ENCODE data around the gene DHX38. TPM values are rescaled to one million over a fixed set of nuclear protein-coding genes. Genes with fewer than 3 reads are reported as not detected.
A peak's percentile ranks its signal among the peaks of the same experiment; 100 is the strongest.

DHX38 gene
- total and polyA plus RNA-seq, 2 of the 13 experiments (the other 11 are each of a cell fraction or from before 2014, with no cell fraction given) = 54.4 to 85.9 TPM

DNA sequence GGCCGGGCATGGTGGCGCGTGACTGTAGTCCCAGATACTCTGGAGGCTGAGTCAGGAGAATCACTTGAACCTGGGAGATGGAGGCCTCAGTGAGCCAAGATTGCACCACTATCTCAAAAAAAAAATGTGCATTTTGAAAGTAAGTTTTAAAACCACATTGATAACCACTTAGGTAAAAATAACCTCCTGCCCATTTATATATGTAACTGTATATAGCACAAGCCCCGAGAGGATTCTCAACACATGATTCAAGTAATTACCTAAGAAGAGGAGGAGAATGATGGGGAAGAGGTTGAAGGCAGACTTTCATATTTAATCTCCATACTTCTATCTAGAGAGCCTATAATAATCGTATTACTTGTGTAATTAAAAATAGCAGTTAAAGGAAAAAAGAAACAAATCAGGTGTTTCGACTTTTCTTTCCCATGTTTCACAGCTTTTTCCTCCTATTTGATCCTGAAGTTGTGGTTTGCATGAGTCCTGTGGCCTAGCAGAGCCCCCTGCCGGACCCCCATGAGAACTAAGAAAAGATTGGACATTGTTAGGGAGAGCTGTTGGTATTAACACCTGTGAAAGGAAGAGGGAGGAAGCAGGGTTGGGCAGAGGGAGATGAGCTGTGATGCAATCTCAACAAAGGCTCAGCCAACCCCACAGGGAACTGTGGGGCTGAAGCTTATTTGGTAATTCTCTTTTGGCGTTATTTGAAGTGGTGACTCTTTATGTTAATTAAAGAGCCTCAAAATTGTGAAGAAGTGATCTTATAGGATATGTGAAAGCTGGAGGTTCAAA is 56.2 kb downstream of the DHX38 start (continued):
- TF ChIP-seq, protein P1, sequence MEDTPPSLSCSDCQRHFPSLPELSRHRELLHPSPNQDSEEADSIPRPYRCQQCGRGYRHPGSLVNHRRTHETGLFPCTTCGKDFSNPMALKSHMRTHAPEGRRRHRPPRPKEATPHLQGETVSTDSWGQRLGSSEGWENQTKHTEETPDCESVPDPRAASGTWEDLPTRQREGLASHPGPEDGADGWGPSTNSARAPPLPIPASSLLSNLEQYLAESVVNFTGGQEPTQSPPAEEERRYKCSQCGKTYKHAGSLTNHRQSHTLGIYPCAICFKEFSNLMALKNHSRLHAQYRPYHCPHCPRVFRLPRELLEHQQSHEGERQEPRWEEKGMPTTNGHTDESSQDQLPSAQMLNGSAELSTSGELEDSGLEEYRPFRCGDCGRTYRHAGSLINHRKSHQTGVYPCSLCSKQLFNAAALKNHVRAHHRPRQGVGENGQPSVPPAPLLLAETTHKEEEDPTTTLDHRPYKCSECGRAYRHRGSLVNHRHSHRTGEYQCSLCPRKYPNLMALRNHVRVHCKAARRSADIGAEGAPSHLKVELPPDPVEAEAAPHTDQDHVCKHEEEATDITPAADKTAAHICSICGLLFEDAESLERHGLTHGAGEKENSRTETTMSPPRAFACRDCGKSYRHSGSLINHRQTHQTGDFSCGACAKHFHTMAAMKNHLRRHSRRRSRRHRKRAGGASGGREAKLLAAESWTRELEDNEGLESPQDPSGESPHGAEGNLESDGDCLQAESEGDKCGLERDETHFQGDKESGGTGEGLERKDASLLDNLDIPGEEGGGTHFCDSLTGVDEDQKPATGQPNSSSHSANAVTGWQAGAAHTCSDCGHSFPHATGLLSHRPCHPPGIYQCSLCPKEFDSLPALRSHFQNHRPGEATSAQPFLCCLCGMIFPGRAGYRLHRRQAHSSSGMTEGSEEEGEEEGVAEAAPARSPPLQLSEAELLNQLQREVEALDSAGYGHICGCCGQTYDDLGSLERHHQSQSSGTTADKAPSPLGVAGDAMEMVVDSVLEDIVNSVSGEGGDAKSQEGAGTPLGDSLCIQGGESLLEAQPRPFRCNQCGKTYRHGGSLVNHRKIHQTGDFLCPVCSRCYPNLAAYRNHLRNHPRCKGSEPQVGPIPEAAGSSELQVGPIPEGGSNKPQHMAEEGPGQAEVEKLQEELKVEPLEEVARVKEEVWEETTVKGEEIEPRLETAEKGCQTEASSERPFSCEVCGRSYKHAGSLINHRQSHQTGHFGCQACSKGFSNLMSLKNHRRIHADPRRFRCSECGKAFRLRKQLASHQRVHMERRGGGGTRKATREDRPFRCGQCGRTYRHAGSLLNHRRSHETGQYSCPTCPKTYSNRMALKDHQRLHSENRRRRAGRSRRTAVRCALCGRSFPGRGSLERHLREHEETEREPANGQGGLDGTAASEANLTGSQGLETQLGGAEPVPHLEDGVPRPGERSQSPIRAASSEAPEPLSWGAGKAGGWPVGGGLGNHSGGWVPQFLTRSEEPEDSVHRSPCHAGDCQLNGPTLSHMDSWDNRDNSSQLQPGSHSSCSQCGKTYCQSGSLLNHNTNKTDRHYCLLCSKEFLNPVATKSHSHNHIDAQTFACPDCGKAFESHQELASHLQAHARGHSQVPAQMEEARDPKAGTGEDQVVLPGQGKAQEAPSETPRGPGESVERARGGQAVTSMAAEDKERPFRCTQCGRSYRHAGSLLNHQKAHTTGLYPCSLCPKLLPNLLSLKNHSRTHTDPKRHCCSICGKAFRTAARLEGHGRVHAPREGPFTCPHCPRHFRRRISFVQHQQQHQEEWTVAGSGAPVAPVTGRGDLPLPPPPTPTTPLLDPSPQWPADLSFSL (CRISPR knock-in tag; IDR thresholded peaks at IDR 0.05) = no peak
- TF ChIP-seq SUZ12 (IDR thresholded peaks at IDR 0.05; ENCODE audit: low read depth, low read length) (no peak), CEBPG (CRISPR knock-in tag; IDR thresholded peaks at IDR 0.05) (peak; percentile 62; the same call in 1 of the 2 replicates), CEBPB (IDR thresholded peaks at IDR 0.05; ENCODE audit: borderline replicate concordance, low read depth, low read length) (peak; percentile 59; the same call in 1 of the 2 replicates), ARNT2 (CRISPR knock-in tag; IDR thresholded peaks at IDR 0.05; ENCODE audit: low read depth) (no peak), ZNF30 (CRISPR knock-in tag; IDR thresholded peaks at IDR 0.05) (no peak), ZNF841 (CRISPR knock-in tag; IDR thresholded peaks at IDR 0.05; ENCODE audit: borderline replicate concordance) (no peak), SRSF9 (IDR thresholded peaks at IDR 0.05; ENCODE audit: borderline replicate concordance, insufficient read depth, low read depth, low read length, poor library complexity, severe bottlenecking) (no peak), FIP1L1 (IDR thresholded peaks at IDR 0.05; ENCODE audit: borderline replicate concordance, insufficient read depth, low read depth, low read length) (no peak), ZNF335 (CRISPR knock-in tag; IDR thresholded peaks at IDR 0.05) (no peak), RAD21 (CRISPR knock-in tag; IDR thresholded peaks at IDR 0.05) (peak; percentile 43; the same call in 1 of the 2 replicates), NFATC3 (CRISPR knock-in tag; IDR thresholded peaks at IDR 0.05) (no peak)
- TF ChIP-seq, protein P2, sequence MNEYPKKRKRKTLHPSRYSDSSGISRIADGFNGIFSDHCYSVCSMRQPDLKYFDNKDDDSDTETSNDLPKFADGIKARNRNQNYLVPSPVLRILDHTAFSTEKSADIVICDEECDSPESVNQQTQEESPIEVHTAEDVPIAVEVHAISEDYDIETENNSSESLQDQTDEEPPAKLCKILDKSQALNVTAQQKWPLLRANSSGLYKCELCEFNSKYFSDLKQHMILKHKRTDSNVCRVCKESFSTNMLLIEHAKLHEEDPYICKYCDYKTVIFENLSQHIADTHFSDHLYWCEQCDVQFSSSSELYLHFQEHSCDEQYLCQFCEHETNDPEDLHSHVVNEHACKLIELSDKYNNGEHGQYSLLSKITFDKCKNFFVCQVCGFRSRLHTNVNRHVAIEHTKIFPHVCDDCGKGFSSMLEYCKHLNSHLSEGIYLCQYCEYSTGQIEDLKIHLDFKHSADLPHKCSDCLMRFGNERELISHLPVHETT (CRISPR knock-in tag; conservative IDR thresholded peaks at IDR 0.05) = no peak
- TF ChIP-seq, protein P3, sequence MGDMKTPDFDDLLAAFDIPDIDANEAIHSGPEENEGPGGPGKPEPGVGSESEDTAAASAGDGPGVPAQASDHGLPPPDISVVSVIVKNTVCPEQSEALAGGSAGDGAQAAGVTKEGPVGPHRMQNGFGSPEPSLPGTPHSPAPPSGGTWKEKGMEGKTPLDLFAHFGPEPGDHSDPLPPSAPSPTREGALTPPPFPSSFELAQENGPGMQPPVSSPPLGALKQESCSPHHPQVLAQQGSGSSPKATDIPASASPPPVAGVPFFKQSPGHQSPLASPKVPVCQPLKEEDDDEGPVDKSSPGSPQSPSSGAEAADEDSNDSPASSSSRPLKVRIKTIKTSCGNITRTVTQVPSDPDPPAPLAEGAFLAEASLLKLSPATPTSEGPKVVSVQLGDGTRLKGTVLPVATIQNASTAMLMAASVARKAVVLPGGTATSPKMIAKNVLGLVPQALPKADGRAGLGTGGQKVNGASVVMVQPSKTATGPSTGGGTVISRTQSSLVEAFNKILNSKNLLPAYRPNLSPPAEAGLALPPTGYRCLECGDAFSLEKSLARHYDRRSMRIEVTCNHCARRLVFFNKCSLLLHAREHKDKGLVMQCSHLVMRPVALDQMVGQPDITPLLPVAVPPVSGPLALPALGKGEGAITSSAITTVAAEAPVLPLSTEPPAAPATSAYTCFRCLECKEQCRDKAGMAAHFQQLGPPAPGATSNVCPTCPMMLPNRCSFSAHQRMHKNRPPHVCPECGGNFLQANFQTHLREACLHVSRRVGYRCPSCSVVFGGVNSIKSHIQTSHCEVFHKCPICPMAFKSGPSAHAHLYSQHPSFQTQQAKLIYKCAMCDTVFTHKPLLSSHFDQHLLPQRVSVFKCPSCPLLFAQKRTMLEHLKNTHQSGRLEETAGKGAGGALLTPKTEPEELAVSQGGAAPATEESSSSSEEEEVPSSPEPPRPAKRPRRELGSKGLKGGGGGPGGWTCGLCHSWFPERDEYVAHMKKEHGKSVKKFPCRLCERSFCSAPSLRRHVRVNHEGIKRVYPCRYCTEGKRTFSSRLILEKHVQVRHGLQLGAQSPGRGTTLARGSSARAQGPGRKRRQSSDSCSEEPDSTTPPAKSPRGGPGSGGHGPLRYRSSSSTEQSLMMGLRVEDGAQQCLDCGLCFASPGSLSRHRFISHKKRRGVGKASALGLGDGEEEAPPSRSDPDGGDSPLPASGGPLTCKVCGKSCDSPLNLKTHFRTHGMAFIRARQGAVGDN (CRISPR knock-in tag; IDR thresholded peaks at IDR 0.05) = no peak
- TF ChIP-seq, protein P4, sequence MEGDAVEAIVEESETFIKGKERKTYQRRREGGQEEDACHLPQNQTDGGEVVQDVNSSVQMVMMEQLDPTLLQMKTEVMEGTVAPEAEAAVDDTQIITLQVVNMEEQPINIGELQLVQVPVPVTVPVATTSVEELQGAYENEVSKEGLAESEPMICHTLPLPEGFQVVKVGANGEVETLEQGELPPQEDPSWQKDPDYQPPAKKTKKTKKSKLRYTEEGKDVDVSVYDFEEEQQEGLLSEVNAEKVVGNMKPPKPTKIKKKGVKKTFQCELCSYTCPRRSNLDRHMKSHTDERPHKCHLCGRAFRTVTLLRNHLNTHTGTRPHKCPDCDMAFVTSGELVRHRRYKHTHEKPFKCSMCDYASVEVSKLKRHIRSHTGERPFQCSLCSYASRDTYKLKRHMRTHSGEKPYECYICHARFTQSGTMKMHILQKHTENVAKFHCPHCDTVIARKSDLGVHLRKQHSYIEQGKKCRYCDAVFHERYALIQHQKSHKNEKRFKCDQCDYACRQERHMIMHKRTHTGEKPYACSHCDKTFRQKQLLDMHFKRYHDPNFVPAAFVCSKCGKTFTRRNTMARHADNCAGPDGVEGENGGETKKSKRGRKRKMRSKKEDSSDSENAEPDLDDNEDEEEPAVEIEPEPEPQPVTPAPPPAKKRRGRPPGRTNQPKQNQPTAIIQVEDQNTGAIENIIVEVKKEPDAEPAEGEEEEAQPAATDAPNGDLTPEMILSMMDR (CRISPR knock-in tag; IDR thresholded peaks at IDR 0.05) = peak; percentile 67
